Upper lobe of right lung (tissue), 1 donor: Measurements from ENCODE around the gene COMMD2. TPM values are rescaled to one million over a fixed set of nuclear protein-coding genes. Genes with fewer than 3 reads are reported as not detected.

ENCODE experiments used
- ATAC-seq: fragments of 200-7000 bp; cut with Tn5 transposase; one replicate; pipeline ENCODE4 v1.9.1; 2020; ENCODE audit warnings: mild to moderate bottlenecking, moderate library complexity
- DNase-seq: peaks from one replicate; pipeline ENCODE4 v3.0.0-alpha.2; 2020
- H3K27ac ChIP-seq: fragments of 200-600 bp; one replicate; pipeline ENCODE4 v1.8.0; 2022
- H3K27me3 ChIP-seq: fragments of 200-600 bp; one replicate; pipeline ENCODE4 v1.8.0; 2022; ENCODE audit warnings: mild to moderate bottlenecking
- H3K36me3 ChIP-seq: fragments of 200-600 bp; one replicate; pipeline ENCODE4 v1.8.0; 2022
- H3K4me1 ChIP-seq: fragments of 200-600 bp; one replicate; pipeline ENCODE4 v1.8.0; 2022
- H3K4me3 ChIP-seq: fragments of 200-600 bp; one replicate; pipeline ENCODE4 v1.8.0; 2022; ENCODE audit warnings: mild to moderate bottlenecking
- H3K9me3 ChIP-seq: fragments of 200-600 bp; one replicate; pipeline ENCODE4 v1.8.0; 2022
- intact Hi-C: fragments of 100-400 bp; cut with DNase I; formaldehyde crosslinking; loops from one replicate; pipeline ENCODE4 v1.11.0; 2022
- total RNA-seq: library from RNA; stranded (reverse); fragmentation: NEBNext Ultra II Directional; extraction: Animal tissue kit (Norgen Biotek cat#: 25700); gene quantifications from one replicate; pipeline ENCODE4 v1.2.1, GENCODE V29; 2021
- TF ChIP-seq, protein P1 (sequence below): fragments of 200-600 bp; IDR thresholded peaks from one replicate; pipeline ENCODE4 v1.8.0; 2022; ENCODE audit warnings: antibody characterized with exemption
- donor health status: DM: no; HTN: yes; CAD: no; lungs with severe emphysema.

COMMD2 gene
- total RNA-seq, 1 donor from 2014 or later: 49.8 TPM

GRCh38 chr3:149792452-149793270 is 40.4 kb upstream of the COMMD2 start, which contains the start of gene ANKUB1:
Gene ANKUB1 (minus strand): TSS chr3:149792554. CDS start chr3:149792366, 188 bp downstream.
- Histone ChIP-seq H3K4me1 (no peaks in the 10 kb centered on the region), H3K4me3 (no peak within 1 kb of the TSS), H3K27ac (no peak within 1 kb of the TSS), H3K9me3 (no peaks in the 10 kb centered on the region), H3K36me3 (no peaks in the 10 kb centered on the region), H3K27me3 (no peaks in the 10 kb centered on the region)
- intact Hi-C loops: no loop called here
- TF ChIP-seq, protein P1, sequence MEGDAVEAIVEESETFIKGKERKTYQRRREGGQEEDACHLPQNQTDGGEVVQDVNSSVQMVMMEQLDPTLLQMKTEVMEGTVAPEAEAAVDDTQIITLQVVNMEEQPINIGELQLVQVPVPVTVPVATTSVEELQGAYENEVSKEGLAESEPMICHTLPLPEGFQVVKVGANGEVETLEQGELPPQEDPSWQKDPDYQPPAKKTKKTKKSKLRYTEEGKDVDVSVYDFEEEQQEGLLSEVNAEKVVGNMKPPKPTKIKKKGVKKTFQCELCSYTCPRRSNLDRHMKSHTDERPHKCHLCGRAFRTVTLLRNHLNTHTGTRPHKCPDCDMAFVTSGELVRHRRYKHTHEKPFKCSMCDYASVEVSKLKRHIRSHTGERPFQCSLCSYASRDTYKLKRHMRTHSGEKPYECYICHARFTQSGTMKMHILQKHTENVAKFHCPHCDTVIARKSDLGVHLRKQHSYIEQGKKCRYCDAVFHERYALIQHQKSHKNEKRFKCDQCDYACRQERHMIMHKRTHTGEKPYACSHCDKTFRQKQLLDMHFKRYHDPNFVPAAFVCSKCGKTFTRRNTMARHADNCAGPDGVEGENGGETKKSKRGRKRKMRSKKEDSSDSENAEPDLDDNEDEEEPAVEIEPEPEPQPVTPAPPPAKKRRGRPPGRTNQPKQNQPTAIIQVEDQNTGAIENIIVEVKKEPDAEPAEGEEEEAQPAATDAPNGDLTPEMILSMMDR: no peak
- DNase-seq (no peak), ATAC-seq (no peak)

- Histone ChIP-seq H3K9me3 (no peaks in the 10 kb centered on the region), H3K4me3 (no peak overlapping the region), H3K36me3 (no peaks in the 10 kb centered on the region), H3K27ac (no peak overlapping the region), H3K27me3 (no peaks in the 10 kb centered on the region), H3K4me1 (no peaks in the 10 kb centered on the region)
- no peak for DNase-seq
- no peak for ATAC-seq
- TF ChIP-seq, protein P1: no peak
- intact Hi-C loops: no loop called here
Observed at GRCh38 chr3:149790698-149791097, 38.4 kb upstream of the COMMD2 start.

- no peaks in the 10 kb centered on the region for H3K27me3 ChIP-seq
- H3K4me3 ChIP-seq: no peak overlapping the region
- intact Hi-C loops: no loop called here
- TF ChIP-seq, protein P1: no peak
- no peak for DNase-seq
- no peak for ATAC-seq
- no peaks in the 10 kb centered on the region for H3K9me3 ChIP-seq
- H3K27ac ChIP-seq: no peak overlapping the region
- no peaks in the 10 kb centered on the region for H3K36me3 ChIP-seq
- no peaks in the 10 kb centered on the region for H3K4me1 ChIP-seq
Observed at GRCh38 chr3:149790268-149790667, 38.0 kb upstream of the COMMD2 start.

DNA sequence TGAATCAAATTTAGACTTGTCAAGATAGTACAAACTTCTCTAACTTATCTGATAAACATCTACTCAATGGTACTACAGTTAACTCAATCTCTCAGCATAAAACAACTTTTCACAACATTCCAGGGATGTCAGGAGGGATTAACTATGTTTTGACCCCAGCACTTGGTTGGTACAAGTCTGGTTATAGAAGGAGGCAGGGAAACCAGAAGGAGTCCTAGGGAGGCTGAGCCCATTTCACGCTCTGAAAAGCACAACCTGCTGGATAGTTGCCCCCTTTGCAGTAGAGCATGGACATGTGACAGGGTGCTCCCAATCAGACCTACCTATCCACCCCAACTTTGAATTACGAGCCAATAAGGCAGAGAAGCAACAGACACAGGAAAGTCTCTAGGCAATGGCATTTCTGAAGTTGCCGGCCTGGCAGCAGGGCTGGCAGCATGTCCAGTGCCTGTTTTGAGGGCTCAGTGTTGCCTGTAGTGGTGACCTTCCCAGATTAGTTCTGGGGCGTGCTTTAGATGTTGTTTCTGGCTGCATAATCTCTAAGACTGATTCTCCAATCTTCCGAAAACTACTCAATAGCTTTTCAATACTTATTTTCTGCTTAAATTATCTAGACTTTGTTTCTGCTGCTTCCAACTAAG is 31.9 kb upstream of the COMMD2 start:
- TF ChIP-seq, protein P1: no peak
- peak; percentile 20 for ATAC-seq
- peak overlapping the region; percentile 21 for H3K27ac ChIP-seq

GRCh38 chr3:149783576-149783975 is 31.3 kb upstream of the COMMD2 start:
- TF ChIP-seq, protein P1: no peak
- H3K27me3 ChIP-seq: no peaks in the 10 kb centered on the region
- no peak overlapping the region for H3K4me3 ChIP-seq
- no peak for DNase-seq
- no peaks in the 10 kb centered on the region for H3K36me3 ChIP-seq
- H3K9me3 ChIP-seq: no peaks in the 10 kb centered on the region
- H3K27ac ChIP-seq: peak overlapping the region; percentile 21
- peak; percentile 74 for ATAC-seq
- H3K4me1 ChIP-seq: no peaks in the 10 kb centered on the region
- intact Hi-C loops: no loop called here

More for the DNA sequence above, 31.9 kb upstream of the COMMD2 start:
- Histone ChIP-seq H3K4me3 (no peak overlapping the region), H3K27me3 (no peaks in the 10 kb centered on the region), H3K36me3 (no peaks in the 10 kb centered on the region), H3K4me1 (no peaks in the 10 kb centered on the region), H3K9me3 (no peaks in the 10 kb centered on the region)
- DNase-seq: no peak
- intact Hi-C loops: no loop called here
